CD4-positive, alpha-beta T cell treated with Interleukin-10 for 1 hour (primary cell): ENCODE measurements around the gene OR51E1.

ENCODE experiments used
- DNase-seq: peaks from one replicate; pipeline ENCODE4 v3.0.0-alpha.2; 2020

The OR51E1 gene

GRCh38 chr11:4643682-4644081 is at the start of gene OR51E1:
Gene OR51E1 (plus strand): TSS chr11:4643982. CDS start chr11:4652527, 8,545 bp downstream.
- no peak for DNase-seq

- DNase-seq, result no peak
Observed at GRCh38 chr11:4605057-4605456, 38.7 kb upstream of the OR51E1 start.

- no peak for DNase-seq
Observed at GRCh38 chr11:4606231-4607015, 37.4 kb upstream of the OR51E1 start.

GRCh38 chr11:4607096-4607495 is 36.7 kb upstream of the OR51E1 start:
- no peak for DNase-seq

- peak; percentile 96 for DNase-seq
Observed at GRCh38 chr11:4607781-4608666, 35.8 kb upstream of the OR51E1 start, which contains the start of gene TRIM68. Gene TRIM68 (minus strand): TSS chr11:4608231. CDS start chr11:4605504, 2,727 bp downstream.

GRCh38 chr11:4610258-4610935 is 33.4 kb upstream of the OR51E1 start:
- DNase-seq, result peak; percentile 45

GRCh38 chr11:4611986-4612385 is 31.8 kb upstream of the OR51E1 start:
- DNase-seq, result no peak

- no peak for DNase-seq
Observed at GRCh38 chr11:4615856-4616444, 27.8 kb upstream of the OR51E1 start.

GRCh38 chr11:4619514-4619913 is 24.3 kb upstream of the OR51E1 start:
- DNase-seq, result no peak

GRCh38 chr11:4626207-4627099 is 17.3 kb upstream of the OR51E1 start:
- peak; percentile 37 for DNase-seq

GRCh38 chr11:4636136-4636535 is 7.6 kb upstream of the OR51E1 start:
- DNase-seq, result no peak

GRCh38 chr11:4636962-4637661 is 6.7 kb upstream of the OR51E1 start, which contains the start of gene OR51D1:
Gene OR51D1 (plus strand): TSS chr11:4637477. CDS start chr11:4639791, 2,314 bp downstream.
- DNase-seq, result peak; percentile 66

- no peak for DNase-seq
Observed at GRCh38 chr11:4637662-4638047, 6.1 kb upstream of the OR51E1 start.

GRCh38 chr11:4639931-4640330 is 3.9 kb upstream of the OR51E1 start:
- DNase-seq, result no peak

- no peak for DNase-seq
Observed at GRCh38 chr11:4641501-4641900, 2.3 kb upstream of the OR51E1 start.

GRCh38 chr11:4642043-4642442 is 1.7 kb upstream of the OR51E1 start:
- DNase-seq, result no peak

- no peak for DNase-seq
Observed at GRCh38 chr11:4643076-4643475, 706 bp upstream of the OR51E1 start.

- no peak for DNase-seq
Observed at GRCh38 chr11:4644233-4644632, 451 bp downstream of the OR51E1 start.

- no peak for DNase-seq
Observed at GRCh38 chr11:4645974-4646373, 2.2 kb downstream of the OR51E1 start.

- DNase-seq, result no peak
Observed at GRCh38 chr11:4647766-4648165, 4.0 kb downstream of the OR51E1 start.
